ENCODE data around the gene LASP1.
"Not testable (repeated sequence)": the region's sequence is repeated elsewhere in the genome, so short reads cannot be mapped to it uniquely, and the experiment has no call there.

LASP1 gene

GRCh38 chr17:38911081-38911730 lies 41.3 kb downstream of the LASP1 start:
- no peak for DNase-seq

- DNase-seq: not testable (repeated sequence)
Observed at GRCh38 chr17:38911731-38912081, 41.8 kb downstream of the LASP1 start.

- no peak for DNase-seq
Observed at GRCh38 chr17:38912221-38912813, 42.5 kb downstream of the LASP1 start.

- no peak for DNase-seq
Observed at GRCh38 chr17:38914741-38915638, 45.1 kb downstream of the LASP1 start.

GRCh38 chr17:38915639-38915995 lies 45.8 kb downstream of the LASP1 start:
- no peak for DNase-seq

- DNase-seq: no peak
Observed at GRCh38 chr17:38916771-38917170, 46.9 kb downstream of the LASP1 start.

GRCh38 chr17:38917259-38917658 lies 47.4 kb downstream of the LASP1 start:
- no peak for DNase-seq

GRCh38 chr17:38918129-38918913 lies 48.5 kb downstream of the LASP1 start:
- DNase-seq: no peak

GRCh38 chr17:38918916-38919315 lies 49.1 kb downstream of the LASP1 start:
- DNase-seq: no peak

- DNase-seq: no peak
Observed at GRCh38 chr17:38919316-38920078, 49.6 kb downstream of the LASP1 start.

GRCh38 chr17:38920374-38921291 lies 50.8 kb downstream of the LASP1 start:
- DNase-seq: no peak

- DNase-seq: no peak
Observed at GRCh38 chr17:38921756-38922411, 52.0 kb downstream of the LASP1 start.

GRCh38 chr17:38922538-38923297 lies 52.9 kb downstream of the LASP1 start:
- DNase-seq: no peak

GRCh38 chr17:38925263-38925995 lies 55.6 kb downstream of the LASP1 start, which contains the start of gene LASP1NB:
LASP1NB (plus strand) TSS chr17:38925614.
- DNase-seq: no peak

- DNase-seq: no peak
Observed at GRCh38 chr17:38926293-38927070, 56.6 kb downstream of the LASP1 start.

GRCh38 chr17:38930782-38931181 lies 60.9 kb downstream of the LASP1 start:
- not testable (repeated sequence) for DNase-seq

- not testable (repeated sequence) for DNase-seq
Observed at GRCh38 chr17:38933962-38934361, 64.1 kb downstream of the LASP1 start.

- no peak for DNase-seq
Observed at GRCh38 chr17:38939987-38940386, 70.1 kb downstream of the LASP1 start.
